ENCODE results near the gene HOXB2.

DNA sequence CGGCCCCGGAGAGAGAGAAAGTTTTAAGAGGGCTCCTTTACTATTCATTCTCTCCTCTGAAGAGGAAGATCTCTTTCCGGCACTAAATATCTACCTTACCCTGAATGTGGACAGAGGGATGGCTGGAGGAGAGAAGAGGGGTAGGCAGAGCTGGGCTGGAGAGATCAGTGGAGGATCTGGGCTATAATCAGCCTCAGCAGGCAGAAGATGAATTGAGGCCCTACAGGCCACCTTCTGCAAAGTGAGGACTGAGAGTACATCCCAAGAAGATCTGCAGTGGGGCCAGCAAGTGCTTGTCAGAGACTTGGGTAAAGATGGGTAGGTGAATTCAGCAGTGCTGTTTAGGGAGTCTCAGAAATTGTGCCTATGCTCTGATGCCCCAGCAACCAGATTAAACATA lies 7.6 kb downstream of the HOXB2 start:
- TF ChIP-seq EZH2 (IDR thresholded peaks at IDR 0.05; ENCODE audit: borderline replicate concordance, low read depth, low read length, poor library complexity, severe bottlenecking), result no peak
- TF ChIP-seq, protein P1, sequence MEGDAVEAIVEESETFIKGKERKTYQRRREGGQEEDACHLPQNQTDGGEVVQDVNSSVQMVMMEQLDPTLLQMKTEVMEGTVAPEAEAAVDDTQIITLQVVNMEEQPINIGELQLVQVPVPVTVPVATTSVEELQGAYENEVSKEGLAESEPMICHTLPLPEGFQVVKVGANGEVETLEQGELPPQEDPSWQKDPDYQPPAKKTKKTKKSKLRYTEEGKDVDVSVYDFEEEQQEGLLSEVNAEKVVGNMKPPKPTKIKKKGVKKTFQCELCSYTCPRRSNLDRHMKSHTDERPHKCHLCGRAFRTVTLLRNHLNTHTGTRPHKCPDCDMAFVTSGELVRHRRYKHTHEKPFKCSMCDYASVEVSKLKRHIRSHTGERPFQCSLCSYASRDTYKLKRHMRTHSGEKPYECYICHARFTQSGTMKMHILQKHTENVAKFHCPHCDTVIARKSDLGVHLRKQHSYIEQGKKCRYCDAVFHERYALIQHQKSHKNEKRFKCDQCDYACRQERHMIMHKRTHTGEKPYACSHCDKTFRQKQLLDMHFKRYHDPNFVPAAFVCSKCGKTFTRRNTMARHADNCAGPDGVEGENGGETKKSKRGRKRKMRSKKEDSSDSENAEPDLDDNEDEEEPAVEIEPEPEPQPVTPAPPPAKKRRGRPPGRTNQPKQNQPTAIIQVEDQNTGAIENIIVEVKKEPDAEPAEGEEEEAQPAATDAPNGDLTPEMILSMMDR (conservative IDR thresholded peaks at IDR 0.05; ENCODE audit: low read depth, low read length), result no peak

Measured in A673 (cell line).